NCI-H2171 (cell line): ENCODE data around the gene SLC19A1.

ENCODE experiments used
- DNase-seq: peaks from one replicate; lab custom pipeline; 2025; lab: John Stamatoyannopoulos, UW

SLC19A1 gene

GRCh38 chr21:45491056-45491455 is 51.2 kb downstream of the SLC19A1 start:
- no peak for DNase-seq

GRCh38 chr21:45490049-45490731 is 52.0 kb downstream of the SLC19A1 start:
- no peak for DNase-seq

DNA sequence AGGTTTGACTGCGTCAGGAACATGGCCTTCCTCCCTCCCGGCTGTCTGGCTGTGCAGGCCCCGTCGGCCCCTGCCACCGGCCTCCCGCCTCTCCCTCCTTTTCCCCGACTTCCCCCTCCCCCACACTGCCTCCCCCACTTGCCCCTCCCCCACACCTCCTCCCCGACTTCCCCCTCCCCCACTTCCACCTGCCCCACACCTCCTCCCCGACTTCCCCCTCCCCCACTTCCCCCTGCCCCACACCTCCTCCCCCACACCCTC is 52.6 kb downstream of the SLC19A1 start:
- no peak for DNase-seq

GRCh38 chr21:45488931-45489721 is 53.1 kb downstream of the SLC19A1 start:
- DNase-seq, result no peak

GRCh38 chr21:45487891-45488600 is 54.2 kb downstream of the SLC19A1 start:
- DNase-seq, result no peak

- no peak for DNase-seq
Observed at GRCh38 chr21:45487161-45487806, 55.0 kb downstream of the SLC19A1 start.

DNA sequence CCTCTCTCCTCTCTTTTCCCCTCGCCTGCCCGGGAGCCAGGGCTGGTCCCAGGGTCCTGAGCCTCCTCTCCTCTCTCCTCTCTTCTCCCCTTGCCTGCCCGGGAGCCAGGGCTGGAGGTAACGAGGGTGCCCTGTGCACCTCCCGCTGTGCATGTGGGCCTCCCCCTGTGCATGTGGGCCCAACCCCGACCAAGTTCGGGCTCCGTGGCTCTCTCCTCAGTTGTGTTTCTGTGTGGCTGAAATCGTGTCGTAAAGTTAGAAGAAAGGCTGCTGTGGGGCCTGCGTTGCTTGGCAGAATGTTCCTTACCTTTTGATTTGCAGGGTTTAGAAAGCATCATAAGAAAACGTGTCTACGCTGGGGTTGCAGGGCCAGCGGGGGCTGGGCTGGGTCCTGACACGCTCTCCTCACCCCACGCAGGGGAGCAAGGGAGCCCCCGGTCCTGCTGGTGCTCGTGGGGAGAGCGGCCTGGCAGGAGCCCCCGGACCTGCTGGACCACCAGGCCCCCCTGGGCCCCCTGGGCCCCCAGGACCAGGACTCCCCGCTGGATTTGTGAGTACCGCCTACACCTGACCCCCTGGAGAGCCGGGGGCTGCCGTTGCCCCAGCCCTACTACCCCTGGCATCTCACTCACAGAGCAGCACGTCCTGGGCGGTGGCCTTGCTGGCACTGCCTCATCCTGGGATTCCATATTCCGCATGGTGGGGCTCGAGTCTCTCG is 55.6 kb downstream of the SLC19A1 start:
- no peak for DNase-seq

- DNase-seq, result no peak
Observed at GRCh38 chr21:45485686-45486442, 56.4 kb downstream of the SLC19A1 start.

- DNase-seq, result no peak
Observed at GRCh38 chr21:45484318-45484717, 57.9 kb downstream of the SLC19A1 start.

- no peak for DNase-seq
Observed at GRCh38 chr21:45482899-45483821, 59.1 kb downstream of the SLC19A1 start.

- DNase-seq, result no peak
Observed at GRCh38 chr21:45481977-45482898, 60.0 kb downstream of the SLC19A1 start.

DNA sequence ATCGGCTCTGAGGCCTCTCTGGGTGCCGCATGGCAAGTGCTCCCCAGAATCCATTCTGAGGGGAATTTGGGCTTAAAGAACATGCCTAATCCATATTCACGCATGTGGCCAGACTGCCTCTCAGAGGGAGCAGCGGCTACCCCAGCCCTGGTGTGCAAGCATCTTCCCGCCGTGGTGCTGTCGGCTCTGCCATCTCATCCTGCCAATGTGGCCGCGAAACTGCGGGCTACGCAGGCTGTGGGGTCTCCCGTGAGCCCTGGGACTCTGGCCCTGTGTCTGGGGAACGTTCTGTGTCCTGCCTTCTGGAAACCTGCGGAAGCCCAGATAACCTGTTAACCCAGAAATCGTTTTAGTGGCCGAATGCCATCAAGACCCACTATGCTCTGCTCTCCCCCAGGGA is 60.7 kb downstream of the SLC19A1 start:
- no peak for DNase-seq

DNA sequence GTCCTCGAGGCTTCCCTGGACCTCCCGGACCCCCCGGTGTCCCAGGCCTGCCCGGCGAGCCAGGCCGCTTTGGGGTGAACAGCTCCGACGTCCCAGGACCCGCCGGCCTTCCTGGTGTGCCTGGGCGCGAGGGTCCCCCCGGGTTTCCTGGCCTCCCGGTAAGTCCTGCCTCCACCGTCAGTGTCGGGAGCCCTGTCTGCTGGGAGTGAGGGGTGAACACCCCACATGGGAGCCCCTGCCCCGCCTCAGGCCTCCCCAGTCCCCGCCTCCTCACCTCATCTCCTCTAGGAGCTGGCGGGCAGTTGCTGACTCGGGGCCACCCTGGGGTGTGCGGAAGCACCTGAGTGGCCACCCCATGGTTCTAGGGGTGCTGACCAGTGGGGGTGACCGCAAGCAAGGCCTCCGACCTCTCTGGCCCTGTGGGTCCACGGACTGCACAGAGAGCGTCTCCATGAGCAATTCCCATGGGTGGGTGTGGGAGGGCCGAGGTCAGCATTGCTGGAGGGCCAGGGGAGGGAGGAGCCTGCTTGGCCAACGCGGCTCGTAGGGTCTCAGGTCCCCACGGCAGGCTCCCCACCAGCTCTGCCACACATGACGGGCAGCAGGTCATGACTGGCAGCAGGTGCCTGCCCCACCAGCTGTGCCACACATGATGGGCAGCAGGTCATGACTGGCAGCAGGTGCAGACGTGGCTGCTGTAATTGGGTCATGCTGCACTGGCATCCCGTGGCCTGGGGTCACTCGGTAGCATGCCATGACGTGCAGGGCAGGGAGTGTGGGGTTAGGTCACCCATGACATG is 61.3 kb downstream of the SLC19A1 start:
- no peak for DNase-seq

GRCh38 chr21:45479691-45480675 is 62.3 kb downstream of the SLC19A1 start:
- no peak for DNase-seq

DNA sequence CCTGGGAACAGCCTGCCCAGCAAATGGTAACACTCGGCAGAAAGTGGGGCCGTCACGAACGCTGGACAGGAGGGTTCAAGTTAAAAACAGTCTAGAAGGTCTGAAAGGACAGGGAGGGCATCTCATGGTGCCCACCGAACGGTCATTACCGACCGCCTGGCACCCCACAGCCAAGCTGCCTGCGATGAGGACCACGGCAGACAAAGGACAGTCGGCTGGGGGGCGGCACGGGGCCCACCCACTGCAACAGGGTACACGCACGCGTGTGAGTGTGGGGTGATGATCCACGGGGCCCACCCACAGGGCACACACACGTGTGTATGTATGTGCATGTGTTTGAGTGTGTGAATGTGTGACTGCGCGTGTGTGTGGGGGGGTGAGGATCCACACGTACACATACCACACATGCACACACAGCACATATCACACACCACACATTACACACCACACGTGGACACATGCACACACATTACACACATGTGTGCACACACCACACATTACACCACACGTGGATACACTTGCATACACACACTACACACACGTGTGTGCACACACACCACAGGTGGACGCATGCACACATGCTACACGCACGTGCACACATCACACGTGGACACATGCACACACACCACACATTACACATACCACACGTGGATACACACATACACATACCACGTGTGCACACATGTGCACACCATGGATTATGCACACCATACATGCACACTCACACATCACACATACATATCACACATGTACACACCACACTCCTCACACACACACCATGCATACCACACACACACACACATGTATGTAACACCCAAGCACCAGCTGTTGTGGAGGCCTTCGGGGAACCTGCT is 63.2 kb downstream of the SLC19A1 start:
- no peak for DNase-seq
